Ascending aorta (tissue), 2 donors: ENCODE measurements around the gene NRXN3. TPM values are rescaled to one million over a fixed set of nuclear protein-coding genes. Genes with fewer than 3 reads are reported as not detected.

Experiments used
- DNase-seq, 2 donors: peaks; one replicate each; pipeline ENCODE4 v3.0.0-alpha.2; 2019; ENCODE audit warnings: low spot score in 2 of 2
- H3K27ac ChIP-seq, 2 donors: fragments of 200-600 bp; sonication (generic); one replicate each; pipeline ENCODE4 v1.5.1; 2016 to 2017; ENCODE audit warnings: mild to moderate bottlenecking in 1 of 2
- H3K27me3 ChIP-seq: fragments of 200-600 bp; sonication (generic); one replicate; pipeline ENCODE4 v1.5.1; 2017
- H3K36me3 ChIP-seq, 2 donors: fragments of 200-600 bp; sonication (generic); one replicate each; pipeline ENCODE4 v1.5.1; 2016
- H3K4me1 ChIP-seq, 2 donors: fragments of 200-600 bp; sonication (generic); one replicate each; pipeline ENCODE4 v1.5.1; 2016 to 2017; ENCODE audit warnings: mild to moderate bottlenecking in 1 of 2
- H3K4me3 ChIP-seq, 2 donors: fragments of 200-600 bp; sonication (generic); one replicate each; pipeline ENCODE4 v1.5.1; 2016 to 2017; ENCODE audit warnings: mild to moderate bottlenecking in 1 of 2
- H3K9me3 ChIP-seq, 2 donors: fragments of 200-600 bp; sonication (generic); one replicate each; pipeline ENCODE4 v1.5.1; 2016
- intact Hi-C: fragments of 100-400 bp; cut with DNase I; formaldehyde crosslinking; loops from one replicate; pipeline ENCODE4 v1.15.1; 2023
- total RNA-seq: library from RNA; depleted of rRNA; stranded (reverse); fragments of >200 nt; gene quantifications from one replicate; pipeline ENCODE4 v1.1.0, GENCODE V29; 2016
- TF ChIP-seq, protein P1 (sequence below), 3 experiments: fragments of 200-600 bp in 2 of 3; fragments of 450-650 bp in 1 of 3; sonication (generic) in 2 of 3; IDR thresholded peaks; one replicate each; pipeline ENCODE4 v1.5.1; 2016 to 2019; ENCODE audit warnings: antibody characterized with exemption in 3 of 3, mild to moderate bottlenecking in 1 of 3, moderate library complexity in 1 of 3

Gene NRXN3
- total RNA-seq, 1 donor from 2014 or later = 21.0 TPM

- Histone ChIP-seq H3K27ac (no peak overlapping the region), H3K36me3 (no peaks in the 10 kb centered on the region), H3K4me3 (no peak overlapping the region), H3K4me1 (no peaks in the 10 kb centered on the region), H3K27me3 (no peaks in the 10 kb centered on the region), H3K9me3 (no peaks in the 10 kb centered on the region)
- intact Hi-C loops = no loop called here
- DNase-seq = no peak
- TF ChIP-seq, protein P1, sequence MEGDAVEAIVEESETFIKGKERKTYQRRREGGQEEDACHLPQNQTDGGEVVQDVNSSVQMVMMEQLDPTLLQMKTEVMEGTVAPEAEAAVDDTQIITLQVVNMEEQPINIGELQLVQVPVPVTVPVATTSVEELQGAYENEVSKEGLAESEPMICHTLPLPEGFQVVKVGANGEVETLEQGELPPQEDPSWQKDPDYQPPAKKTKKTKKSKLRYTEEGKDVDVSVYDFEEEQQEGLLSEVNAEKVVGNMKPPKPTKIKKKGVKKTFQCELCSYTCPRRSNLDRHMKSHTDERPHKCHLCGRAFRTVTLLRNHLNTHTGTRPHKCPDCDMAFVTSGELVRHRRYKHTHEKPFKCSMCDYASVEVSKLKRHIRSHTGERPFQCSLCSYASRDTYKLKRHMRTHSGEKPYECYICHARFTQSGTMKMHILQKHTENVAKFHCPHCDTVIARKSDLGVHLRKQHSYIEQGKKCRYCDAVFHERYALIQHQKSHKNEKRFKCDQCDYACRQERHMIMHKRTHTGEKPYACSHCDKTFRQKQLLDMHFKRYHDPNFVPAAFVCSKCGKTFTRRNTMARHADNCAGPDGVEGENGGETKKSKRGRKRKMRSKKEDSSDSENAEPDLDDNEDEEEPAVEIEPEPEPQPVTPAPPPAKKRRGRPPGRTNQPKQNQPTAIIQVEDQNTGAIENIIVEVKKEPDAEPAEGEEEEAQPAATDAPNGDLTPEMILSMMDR (IDR thresholded peaks at IDR 0.05) = no peak
Observed at GRCh38 chr14:79631276-79631675, 1461.1 kb downstream of the NRXN3 start.

DNA sequence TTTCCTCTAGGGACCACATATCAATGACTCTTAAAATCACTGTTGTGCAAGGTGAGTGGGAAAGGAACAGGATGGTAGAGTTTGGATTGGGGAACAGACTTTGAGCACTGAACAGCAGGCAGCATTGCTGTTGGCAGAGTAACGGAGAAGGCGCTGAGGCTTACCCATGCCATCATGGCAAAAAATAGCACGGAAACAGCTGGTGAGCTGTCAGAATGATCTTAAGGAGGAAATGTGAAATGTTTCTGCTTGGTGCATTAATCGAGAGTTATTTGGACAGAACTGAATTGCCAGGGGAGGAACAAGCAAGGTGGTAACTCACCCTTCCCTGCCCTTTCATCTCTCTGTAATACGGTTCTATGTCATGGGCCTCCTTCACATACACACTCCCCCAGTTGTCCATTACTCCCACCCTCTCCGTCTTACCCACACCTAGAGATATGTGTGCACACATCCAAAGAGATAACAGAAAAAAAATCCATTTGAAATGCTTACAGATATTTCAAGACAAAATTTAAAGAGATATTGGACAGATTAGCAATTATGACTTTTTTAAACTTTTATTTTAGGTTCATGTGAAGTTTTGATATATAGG is 1468.6 kb downstream of the NRXN3 start:
- Histone ChIP-seq H3K4me3 (no peak overlapping the region), H3K9me3 (no peaks in the 10 kb centered on the region), H3K36me3 (no peaks in the 10 kb centered on the region), H3K4me1 (no peaks in the 10 kb centered on the region), H3K27ac (no peak overlapping the region), H3K27me3 (no peaks in the 10 kb centered on the region)
- no peak for DNase-seq
- intact Hi-C loops = loop anchor here (1.0 kb wide), 1 partner anchor 11 kb away; no protein-coding TSS in a partner anchor
- TF ChIP-seq, protein P1 (IDR thresholded peaks at IDR 0.05) = no peak

DNA sequence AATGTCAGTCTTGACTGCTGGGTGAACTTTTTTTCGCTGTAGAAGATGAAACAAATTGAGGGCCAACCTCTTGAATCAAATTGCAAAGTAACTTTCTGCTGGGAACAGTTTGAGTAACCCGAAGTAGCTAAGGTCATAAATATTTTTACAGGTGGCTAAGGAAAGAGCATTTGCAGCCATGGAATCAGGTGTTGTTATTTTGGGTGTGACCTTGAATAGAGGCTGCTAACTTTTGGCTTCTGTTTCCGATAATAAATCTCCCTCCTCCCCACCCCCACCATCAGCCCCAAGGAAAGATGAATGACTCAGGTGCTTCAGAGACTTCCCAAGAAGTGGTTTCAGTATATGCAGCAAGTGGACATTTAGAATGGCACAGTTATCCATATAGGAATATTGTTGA is 1469.4 kb downstream of the NRXN3 start:
- Histone ChIP-seq H3K4me1 (no peaks in the 10 kb centered on the region), H3K27me3 (no peaks in the 10 kb centered on the region), H3K9me3 (no peaks in the 10 kb centered on the region), H3K4me3 (no peak overlapping the region), H3K36me3 (no peaks in the 10 kb centered on the region), H3K27ac (no peak overlapping the region)
- no peak for DNase-seq
- intact Hi-C loops = loop anchor here (1.0 kb wide), 1 partner anchor 10 kb away; no protein-coding TSS in a partner anchor
- TF ChIP-seq, protein P1 (IDR thresholded peaks at IDR 0.05) = no peak

DNA sequence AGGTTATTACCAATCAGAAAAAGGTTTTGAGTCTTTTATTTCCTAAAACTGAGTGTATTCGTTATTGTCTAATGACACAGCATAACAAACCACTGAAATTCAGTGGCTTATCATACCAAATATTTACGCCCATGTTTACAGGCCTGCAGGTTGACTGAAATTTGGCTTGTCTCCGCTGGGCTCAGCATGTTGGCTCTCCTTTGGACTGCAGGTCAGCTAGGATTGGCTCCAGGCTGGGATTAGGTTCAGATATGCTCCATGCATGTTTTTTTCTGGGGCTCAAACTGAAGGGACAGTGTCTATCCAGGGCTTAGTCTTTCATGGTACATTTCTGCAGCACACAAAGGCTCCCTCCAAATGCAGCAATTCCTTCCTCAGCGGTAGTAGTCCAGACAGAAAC is 1471.2 kb downstream of the NRXN3 start:
- no peaks in the 10 kb centered on the region for H3K36me3 ChIP-seq
- H3K4me3 ChIP-seq = no peak overlapping the region
- TF ChIP-seq, protein P1 (IDR thresholded peaks at IDR 0.05) = no peak
- no peaks in the 10 kb centered on the region for H3K4me1 ChIP-seq
- H3K27me3 ChIP-seq = no peaks in the 10 kb centered on the region
- no peak overlapping the region for H3K27ac ChIP-seq
- intact Hi-C loops = no loop called here
- DNase-seq = no peak
- no peaks in the 10 kb centered on the region for H3K9me3 ChIP-seq

DNA sequence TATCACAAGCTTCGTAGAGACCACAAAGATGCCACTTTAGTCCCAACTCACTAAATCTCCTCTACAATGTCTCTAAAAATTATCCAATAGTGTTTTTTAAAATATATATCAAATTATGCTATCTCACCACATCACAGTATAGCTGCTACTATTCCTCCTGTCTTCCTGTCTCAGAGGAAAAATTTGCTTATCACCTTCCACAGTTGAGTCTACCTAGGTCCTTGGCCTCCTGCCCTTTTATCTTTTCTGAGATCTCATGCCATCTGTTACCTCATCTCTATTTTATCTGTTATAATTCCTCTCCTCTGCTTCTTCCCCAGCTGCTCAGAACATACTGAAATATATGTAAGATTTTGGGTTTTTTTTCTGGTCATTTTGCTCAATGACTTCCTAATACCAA is 1473.0 kb downstream of the NRXN3 start:
- TF ChIP-seq, protein P1 (IDR thresholded peaks at IDR 0.05) = no peak
- no peak overlapping the region for H3K27ac ChIP-seq
- H3K4me3 ChIP-seq = no peak overlapping the region
- H3K36me3 ChIP-seq = no peaks in the 10 kb centered on the region
- H3K9me3 ChIP-seq = no peaks in the 10 kb centered on the region
- DNase-seq = no peak
- no peaks in the 10 kb centered on the region for H3K27me3 ChIP-seq
- no peaks in the 10 kb centered on the region for H3K4me1 ChIP-seq
- intact Hi-C loops = no loop called here
